HG03025 (cell line): ENCODE measurements around the gene CAMTA1.
"Not testable (repeated sequence)": the region's sequence is repeated elsewhere in the genome, so short reads cannot be mapped to it uniquely, and the experiment has no call there.

Source experiments
- ATAC-seq: cut with Tn5 transposase; IDR thresholded peaks from one replicate; pipeline ENCODE4 v1.9.1; 2021; ENCODE audit warnings: mild to moderate bottlenecking, moderate library complexity; ENCODE audit not compliant: unreplicated experiment, low FRiP score

The CAMTA1 gene

GRCh38 chr1:7781501-7781900, 996.2 kb downstream of the CAMTA1 start:
- no peak for ATAC-seq

DNA sequence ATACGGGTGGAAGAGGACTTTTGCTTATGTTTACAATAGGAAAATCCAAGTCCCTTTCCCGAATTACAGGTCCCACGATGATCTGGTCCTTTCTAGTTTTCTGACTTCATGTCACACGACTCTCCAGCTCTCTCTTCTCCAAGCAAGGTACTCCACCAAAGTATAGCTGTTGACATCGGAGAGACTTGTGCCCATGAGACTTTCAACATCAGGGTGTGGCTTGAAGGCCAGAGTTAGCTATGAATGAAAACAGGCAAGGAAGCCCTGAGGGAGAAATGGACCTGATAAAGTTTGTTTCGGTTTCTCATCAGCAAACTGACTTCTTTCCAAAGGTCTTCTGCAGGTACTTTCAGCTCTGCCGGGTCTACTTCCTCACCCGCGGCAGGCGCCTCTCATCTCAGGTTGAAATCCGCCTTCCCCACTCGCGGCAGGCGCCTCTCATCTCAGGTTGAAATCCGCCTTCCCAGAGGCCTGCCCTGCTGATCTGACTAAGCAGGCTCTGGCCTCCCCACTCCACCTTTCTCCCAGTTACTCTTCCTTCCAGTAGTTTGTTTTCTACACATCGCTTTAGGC, 996.8 kb downstream of the CAMTA1 start:
- no peak for ATAC-seq

DNA sequence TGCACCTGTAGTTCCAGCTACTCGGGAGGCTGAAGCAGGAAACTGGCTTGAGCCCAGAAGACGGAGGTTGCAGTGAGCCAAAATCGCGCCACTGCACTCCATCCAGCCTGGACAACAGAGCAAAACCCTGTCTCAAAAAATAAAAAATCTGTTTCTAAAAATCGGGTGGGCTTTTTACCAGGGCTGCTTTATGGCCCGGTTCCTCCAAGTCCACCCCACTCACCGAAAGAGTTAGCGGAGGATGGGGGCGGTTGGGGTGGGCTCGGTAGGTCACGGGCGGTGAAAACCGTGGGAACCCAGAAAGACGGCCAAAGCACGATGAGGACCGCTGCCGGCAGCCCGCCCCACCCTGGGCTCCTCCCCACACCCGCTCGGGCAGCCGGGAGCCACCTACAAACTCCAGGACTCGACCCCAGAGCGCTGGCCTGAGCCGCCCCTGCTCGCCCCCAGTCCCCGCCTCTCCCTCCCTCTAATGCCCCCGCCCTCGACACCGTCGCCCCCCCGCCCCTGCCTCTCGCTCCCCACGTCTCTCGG, 998.0 kb downstream of the CAMTA1 start:
- no peak for ATAC-seq

DNA sequence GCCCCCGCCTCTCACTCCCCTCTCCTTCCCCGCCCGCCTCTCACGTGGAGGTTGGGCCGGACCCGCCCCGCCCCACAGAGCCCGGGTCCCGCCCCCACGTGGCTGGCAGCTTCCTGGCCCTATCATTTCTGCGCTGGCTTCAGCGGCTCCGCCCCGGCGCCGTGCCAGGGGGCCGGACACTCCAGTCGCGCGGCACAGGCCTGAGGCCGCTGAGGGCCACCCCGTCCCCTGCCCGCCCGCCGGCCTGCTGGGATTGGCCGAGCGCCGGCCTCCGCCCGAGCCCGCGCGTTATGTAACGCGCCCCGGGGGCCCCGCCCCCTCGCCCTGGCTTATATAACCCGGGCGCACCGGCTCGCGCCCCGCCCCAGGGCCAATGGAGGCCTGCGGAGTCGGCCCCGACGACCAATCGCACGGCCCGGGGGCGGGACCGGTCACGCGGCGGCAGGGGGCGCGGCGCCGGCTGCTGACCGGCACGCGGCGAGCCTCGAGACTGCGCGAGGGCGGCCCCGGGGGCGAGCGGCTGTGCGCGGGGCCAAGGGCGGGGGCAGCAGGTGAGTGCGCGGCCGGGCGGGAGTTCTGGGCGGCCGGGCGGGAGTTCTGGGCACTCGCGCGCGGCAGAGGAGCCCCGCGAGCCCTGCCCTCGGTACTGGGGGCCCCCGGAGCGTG, 998.7 kb downstream of the CAMTA1 start, which contains the start of gene PER3:
Gene PER3, plus strand, starts transcription at position 466 of the 666 bp plus-strand sequence. CDS start 587 bp downstream, outside the sequence.
- peak; percentile 84 for ATAC-seq

- no peak for ATAC-seq
Measured at GRCh38 chr1:7784492-7785071, 999.3 kb downstream of the CAMTA1 start.

DNA sequence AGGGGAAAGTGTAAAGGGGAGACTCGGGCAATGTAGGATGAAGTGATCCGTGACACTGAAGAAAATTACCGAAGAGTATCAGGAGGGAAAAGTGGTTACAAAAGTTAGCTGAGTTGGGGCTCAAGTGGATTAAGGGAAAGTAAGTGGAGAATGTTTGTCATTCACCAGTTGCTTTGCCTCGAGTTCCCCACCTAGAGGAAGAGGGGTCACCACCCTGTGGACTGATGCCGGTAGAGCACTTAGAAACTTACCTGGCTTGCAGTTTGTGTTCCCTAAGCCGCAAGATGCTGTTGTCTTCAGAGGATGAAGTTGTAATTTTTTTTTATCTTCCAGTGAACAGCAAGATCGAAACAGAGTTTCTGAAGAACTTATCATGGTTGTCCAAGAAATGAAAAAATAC, 999.9 kb downstream of the CAMTA1 start:
- ATAC-seq = no peak

- no peak for ATAC-seq
Measured at GRCh38 chr1:7786795-7787194, 1001.5 kb downstream of the CAMTA1 start.

DNA sequence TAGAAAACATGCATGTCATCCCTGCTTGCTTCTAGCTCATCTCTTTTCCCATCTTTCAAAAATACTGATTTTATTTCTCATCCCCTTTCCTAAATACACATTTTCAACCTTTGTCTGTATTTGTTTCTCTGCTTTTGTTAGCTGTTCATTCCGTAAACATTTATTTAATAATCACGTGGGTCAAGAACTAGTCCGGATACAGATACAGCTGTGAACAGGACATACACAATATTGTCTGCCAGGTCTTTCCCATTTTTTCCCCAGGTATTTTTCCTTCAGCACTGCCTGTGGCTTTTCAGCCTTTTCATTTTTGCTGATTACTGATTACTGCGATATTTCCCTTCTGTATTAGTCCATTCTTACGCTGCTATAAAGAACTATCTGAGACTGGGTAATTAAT, 1004.6 kb downstream of the CAMTA1 start:
- no peak for ATAC-seq

GRCh38 chr1:7791027-7791426, 1005.8 kb downstream of the CAMTA1 start:
- not testable (repeated sequence) for ATAC-seq

GRCh38 chr1:7795406-7795805, 1010.2 kb downstream of the CAMTA1 start:
- ATAC-seq = no peak

GRCh38 chr1:7805460-7805859, 1020.2 kb downstream of the CAMTA1 start:
- no peak for ATAC-seq

DNA sequence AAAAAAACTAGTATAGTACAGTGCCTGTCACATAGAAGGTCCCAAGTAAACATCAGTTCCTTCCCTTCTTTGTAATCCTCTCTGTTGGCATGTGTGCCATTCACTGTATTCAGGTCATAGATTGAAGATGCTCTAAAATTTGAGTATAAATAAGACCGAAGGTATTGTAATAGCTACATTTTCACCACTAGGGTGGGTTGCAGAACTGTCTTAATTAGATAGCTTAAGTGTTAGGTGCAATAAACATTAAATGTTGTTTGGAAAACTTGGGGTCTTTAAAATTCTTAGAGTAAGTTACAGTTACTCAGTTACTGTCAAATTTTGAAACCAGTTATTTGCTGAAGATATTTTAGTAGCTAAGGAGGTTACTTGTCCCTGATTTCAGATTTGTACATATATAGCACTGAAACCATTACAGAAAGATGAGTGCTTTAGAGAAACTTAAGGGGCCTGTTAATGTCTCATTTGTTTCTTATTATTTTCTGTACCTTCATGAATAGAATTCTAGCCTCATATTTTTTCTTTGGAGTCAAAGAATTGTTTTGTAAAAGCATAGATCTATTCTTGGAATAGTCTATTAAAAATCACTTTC, 1023.1 kb downstream of the CAMTA1 start:
- ATAC-seq = no peak

- no peak for ATAC-seq
Measured at GRCh38 chr1:7809742-7810141, 1024.5 kb downstream of the CAMTA1 start.

- no peak for ATAC-seq
Measured at GRCh38 chr1:7810395-7810794, 1025.1 kb downstream of the CAMTA1 start.

GRCh38 chr1:7811476-7811875, 1026.2 kb downstream of the CAMTA1 start:
- no peak for ATAC-seq

DNA sequence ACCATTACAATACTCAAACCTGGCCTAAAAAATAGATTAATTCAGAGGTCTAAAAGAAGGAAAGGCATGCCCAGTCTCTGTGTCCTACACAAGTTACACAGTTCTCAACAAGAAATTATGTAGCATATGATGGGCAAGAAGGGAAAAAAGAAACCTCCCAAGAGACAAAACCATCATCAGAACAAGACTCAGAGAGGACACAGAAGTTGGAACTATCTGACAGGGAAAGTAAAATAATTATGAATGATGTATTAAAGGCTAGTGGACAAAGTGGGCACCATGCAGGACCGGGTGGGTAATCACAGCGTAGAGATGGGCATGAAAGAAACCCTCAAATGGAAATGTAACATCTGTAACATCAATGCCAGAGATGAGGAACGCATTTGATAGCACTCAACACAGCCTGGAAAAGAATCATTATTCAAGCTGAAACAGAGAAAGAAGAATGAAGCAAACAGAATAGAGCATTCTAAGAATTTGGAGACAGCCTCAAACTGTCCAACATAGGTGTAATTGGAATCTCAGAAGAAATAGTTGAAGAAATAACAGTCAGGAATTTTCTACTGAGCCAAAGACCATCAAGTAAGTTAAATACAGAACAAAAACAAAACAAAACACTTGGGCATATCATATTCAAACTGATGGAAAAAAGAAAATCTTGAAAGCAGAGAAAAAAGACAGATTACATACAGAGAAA, 1028.6 kb downstream of the CAMTA1 start:
- ATAC-seq = no peak
